NOMO-1 treated with dmso at 0.1 percent for 144 hours (cell line): ENCODE data around the gene PSMC4.

Experiments
- DNase-seq: peaks from one replicate; lab custom pipeline; 2025; ENCODE audit not compliant: unreplicated experiment; lab: John Stamatoyannopoulos, UW

Gene PSMC4

GRCh38 chr19:39987167-39987566 is 16.2 kb downstream of the PSMC4 start:
- no peak for DNase-seq

GRCh38 chr19:39987596-39987995 is 16.6 kb downstream of the PSMC4 start:
- DNase-seq: no peak

GRCh38 chr19:39993605-39994004 is 22.6 kb downstream of the PSMC4 start:
- DNase-seq: no peak

- no peak for DNase-seq
Measured at GRCh38 chr19:39994361-39994760, 23.4 kb downstream of the PSMC4 start.

DNA sequence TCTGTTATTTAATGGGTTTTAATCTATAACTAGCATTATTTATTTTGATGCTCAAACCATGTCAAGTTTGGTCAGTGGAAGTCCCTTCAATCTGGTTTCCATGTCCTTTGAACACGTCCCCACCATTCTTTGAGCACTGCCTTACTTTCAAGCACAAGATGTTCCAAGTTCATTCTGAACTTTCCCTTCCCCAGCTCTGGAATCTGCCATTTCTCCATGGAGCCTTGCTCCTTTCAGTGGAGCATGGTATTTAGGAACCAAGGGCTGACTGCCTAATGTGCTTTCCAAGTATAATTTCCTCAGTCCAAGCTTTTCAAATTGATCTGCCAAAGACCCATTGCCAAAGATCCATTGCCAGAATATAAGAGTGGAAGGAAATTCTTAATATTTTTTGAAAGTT is 24.8 kb downstream of the PSMC4 start:
- DNase-seq: no peak

DNA sequence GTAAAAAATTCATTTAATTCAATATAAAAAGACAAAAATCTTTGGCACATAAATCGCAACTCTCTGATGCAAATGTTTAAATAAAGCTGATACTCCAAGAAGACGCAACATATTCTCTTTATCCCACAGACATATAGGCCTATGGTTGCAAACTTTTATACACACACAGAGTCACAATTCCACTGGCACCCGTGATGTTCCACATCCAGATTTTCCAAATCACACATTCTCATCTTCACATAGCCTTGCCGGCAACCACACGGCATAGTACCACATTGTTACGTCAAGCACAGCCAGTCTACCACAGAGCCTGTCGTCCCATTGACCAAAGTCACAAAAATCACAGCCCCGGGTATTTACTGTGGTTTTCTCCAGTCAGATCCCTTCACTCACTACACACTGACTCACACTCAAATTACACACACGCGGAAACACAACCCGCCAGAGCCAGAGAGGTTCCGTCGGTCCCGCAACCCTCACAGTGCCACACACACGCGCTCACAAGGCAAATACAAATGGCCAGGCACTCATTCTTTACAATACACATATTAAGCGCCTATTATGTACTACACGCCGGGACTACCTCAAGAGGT is 25.3 kb downstream of the PSMC4 start:
- DNase-seq: peak; percentile 77

DNA sequence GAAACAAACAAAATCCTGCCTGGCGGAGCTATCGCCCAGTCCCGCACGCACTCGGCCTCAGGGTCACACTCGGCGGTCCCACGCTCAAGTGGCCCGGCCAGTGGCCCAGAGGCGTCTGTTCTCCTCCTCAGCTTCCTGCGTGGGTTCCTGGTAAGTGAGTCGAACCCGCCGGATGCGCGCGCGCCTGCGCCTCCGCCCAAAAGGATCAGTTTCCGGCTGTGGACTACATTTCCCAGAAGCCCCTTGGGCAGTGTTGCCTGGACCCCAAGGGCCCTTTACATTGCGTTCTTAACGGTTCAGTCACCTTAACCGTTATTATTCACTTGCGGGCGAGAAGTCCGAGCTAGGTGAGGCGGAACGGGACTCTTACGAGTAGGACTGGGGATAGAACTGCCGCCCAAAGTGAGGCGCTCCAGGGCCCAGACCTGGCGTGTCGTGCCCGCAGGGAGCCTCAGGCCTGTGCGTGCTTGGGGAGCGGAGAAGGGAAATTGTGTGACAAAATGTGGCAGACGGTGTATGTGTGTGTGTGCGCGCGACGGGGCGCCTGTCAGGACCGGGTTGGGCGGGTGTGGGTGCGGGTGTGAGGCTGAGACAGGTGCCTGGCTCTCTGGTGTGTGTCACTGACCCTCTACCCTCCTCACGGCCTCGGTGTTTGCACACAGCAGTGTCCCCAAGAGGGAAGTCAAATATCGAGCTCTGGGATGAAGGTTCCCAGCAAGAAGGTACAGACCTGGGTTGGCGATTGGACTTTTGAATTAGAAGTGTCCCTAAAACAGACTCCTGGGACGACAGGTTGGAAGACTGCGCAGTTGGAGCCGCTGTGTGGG is 26.1 kb downstream of the PSMC4 start, which contains the start of gene ZNF546:
ZNF546 (plus strand) TSS at position 250 of the 827 bp plus-strand sequence. CDS start 1,267 bp downstream, outside the sequence.
- peak; percentile 83 for DNase-seq

GRCh38 chr19:39997638-39998216 is 26.8 kb downstream of the PSMC4 start:
- no peak for DNase-seq

GRCh38 chr19:39998501-39998900 is 27.5 kb downstream of the PSMC4 start:
- no peak for DNase-seq

DNA sequence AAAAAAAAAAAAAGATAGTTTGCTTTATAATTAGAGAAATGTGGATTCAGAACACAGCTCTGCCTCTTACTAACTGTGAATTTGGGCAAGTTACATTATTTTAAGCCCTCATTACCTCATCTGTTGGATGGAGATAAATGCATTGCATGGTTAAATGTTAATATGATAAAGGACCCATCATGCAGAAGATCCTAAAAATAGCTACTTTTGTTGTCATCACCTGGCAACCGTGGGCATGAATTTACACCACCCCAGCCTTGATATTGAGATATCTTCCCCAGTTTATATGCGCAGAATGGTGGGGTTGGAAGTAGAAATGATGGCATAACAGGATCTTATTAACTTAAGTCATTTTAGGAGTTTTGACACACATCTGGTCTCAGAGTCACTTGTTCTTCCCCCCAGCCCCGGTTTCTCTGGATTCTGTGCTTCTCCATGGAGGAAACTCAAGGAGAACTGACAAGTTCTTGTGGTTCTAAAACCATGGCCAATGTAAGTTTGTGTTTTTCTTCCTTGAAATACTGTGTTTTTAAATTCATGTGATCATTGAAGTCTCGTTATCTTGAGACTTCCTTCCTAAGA is 34.8 kb downstream of the PSMC4 start:
- no peak for DNase-seq

DNA sequence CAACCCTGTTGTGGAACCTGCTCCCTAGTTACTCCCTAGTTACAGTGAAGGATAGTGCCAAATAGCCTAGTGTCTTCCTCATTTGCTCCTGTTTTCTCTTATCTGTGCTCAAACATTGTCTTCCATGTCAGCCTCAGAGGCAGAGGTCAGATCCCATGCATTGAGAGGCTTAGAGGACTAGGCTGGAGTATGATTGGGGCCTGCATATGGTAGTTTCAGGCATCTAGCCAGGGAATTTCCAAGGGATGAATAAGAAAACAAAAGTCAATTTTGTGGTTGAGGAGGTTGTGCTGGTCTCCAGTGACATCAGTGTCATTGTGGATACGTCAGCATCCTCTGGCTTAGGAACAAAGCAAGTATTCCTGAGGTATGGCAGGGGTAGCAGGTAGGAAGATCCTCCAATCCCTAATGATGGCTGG is 35.3 kb downstream of the PSMC4 start:
- no peak for DNase-seq

DNA sequence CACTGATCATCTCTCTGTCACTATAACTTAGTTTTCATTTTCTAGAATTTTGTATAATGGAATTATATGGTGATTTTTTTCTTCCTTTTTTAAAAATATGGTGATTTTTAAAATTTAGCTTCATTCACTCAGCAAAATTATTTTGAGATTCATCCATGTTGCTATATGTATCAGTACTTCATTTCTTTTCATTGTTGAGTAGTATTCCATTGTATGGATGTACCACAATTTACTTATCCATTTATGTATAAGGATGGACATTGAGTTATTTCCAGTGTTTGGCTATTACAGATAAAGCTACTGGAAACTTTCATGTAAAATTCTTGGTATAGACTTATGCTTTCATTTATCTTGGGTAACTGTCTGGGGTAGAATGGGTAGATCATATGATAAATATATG is 38.7 kb downstream of the PSMC4 start:
- no peak for DNase-seq

GRCh38 chr19:40013991-40014390 is 43.0 kb downstream of the PSMC4 start:
- DNase-seq: no peak

- no peak for DNase-seq
Measured at GRCh38 chr19:40023969-40024368, 53.0 kb downstream of the PSMC4 start.

DNA sequence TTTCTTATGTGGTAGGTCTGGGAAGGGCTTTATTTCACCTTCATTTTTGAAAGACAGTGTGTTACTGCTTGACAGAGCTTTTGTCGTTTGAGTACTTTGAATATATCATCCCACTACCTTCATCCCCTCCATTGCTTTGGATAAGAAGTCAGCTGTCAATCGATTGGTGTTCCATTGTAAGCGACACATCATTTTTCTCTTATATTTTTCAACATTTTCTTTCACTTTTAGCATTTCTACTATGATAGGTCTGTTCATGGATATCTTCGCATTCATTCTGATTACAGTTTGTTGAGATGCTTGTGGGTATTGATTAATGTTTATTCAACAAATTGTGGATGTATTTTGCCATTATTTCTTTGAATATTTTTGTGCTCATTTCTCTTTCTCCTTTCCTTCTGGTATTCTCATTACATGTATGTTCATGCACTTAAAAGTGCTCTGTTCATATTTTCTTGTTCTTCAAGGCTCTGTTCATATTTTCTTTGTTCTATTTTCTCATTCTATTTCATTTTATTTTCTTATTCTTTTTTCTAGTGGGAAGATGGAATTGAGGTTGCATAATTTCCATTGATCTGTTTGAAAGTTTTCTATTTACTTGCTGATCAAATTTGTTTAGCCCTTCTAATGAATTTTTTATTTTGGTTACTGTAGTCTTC is 55.1 kb downstream of the PSMC4 start:
- DNase-seq: no peak

- DNase-seq: no peak
Measured at GRCh38 chr19:40026597-40026970, 55.6 kb downstream of the PSMC4 start.
